ENCODE results near the gene MYO5B. TPM values are rescaled to one million over a fixed set of nuclear protein-coding genes. Genes with fewer than 3 reads are reported as not detected.
"Not testable (repeated sequence)": the region's sequence is repeated elsewhere in the genome, so short reads cannot be mapped to it uniquely, and the experiment has no call there.

Gene MYO5B
- total RNA-seq, 2 donors from 2014 or later, result 128 to 139 TPM

DNA sequence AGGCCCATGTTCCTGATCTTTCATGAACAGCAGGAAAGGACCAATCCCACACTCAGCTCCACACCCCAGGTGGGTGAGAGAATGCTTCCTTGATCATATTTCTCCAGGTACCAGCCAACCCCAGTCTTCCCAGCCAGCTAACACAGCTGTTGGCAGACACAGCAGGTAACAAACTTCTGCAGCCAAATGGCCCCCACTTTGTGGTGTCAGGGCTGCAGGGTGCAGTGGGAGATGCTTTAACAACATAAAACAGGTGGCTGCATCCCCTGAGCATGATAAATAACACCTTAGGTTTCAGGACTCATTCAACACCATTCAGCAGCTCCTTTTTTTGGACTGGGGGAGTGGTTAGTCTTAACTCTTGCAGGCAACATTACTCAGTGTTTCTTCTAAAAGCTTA is 304.9 kb downstream of the MYO5B start:
- DNase-seq (no peak), ATAC-seq (no peak)
- intact Hi-C loops (cut with DNase I, micrococcal nuclease), result no loop called here

DNA sequence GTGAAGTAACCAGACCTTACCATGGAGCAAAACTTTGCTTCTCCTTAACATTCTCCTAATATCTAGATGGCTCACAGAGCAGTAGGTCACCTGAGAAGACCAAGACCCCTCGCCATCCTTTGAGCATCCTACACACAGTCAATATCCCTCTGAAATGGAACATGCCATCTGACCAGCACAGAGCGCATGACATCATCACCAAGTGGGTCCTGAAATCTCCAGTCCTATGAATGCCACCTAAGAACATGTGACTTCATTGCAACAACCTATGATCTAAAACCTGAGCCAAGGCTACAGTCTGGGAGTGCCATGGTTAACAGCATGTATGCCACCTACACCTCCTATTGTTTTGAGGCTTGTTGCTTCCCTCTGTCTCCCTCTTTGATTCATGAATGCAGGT is 305.4 kb downstream of the MYO5B start:
- DNase-seq; intact Hi-C loops (cut with DNase I, micrococcal nuclease); ATAC-seq: not testable (repeated sequence)

DNA sequence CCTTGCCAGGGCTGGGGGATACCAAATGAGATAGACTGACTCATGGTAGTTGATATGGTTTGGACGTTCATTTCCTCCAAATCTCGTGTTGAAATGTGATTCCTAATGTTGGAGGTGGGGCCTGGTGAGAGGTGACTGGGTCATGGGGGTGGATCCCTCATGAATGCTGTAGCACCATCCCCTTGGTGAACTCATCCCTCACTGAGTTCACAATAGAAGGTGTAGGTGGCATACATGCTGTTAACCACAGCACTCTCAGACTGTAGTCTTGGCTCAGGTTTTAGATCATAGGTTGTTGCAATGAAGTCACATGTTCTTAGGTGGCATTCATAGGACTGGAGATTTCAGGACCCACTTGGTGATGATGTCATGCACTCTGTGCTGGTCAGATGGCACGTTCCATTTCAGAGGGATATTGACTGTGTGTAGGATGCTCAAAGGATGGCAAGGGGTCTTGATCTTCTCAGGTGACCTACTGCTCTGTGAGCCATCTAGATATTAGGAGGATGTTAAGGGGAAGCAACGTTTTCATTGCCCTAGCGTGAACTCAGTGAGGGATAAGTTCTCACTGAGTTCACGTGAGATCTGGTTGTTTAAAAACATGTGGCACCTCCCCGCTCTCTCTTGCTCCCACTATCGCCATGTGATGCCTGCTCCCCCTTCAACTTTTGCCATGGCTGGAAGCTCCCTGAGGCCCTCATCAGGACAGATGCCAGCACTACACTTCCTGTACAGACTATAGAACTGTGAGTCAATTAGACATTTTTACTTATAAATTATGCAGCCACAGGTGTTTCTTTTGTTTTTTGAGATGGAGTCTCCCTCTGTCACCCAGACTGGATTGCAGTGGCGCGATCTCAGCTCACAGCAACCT is 307.8 kb downstream of the MYO5B start:
- DNase-seq, result no peak
- no peak for ATAC-seq
- intact Hi-C loops (cut with DNase I, micrococcal nuclease), result no loop called here

DNA sequence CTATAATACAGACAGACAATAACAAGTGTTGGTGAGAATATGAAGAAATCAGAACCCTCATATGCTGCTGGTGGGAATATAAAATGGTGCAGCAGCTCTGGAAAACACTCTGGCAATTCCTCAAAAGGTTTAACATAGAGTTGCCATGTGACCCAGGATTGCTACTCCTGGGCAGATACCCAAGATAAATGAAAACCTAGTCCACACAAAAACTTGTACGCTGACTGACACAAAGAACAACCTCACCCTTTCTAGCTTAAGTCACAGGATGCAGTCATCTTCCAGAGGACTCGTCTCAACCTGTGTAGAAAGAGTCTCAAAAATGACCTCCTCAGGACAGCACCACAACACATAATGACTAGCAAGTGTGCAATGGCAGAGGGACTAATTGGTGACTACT is 310.0 kb downstream of the MYO5B start:
- DNase-seq (no peak), ATAC-seq (no peak)
- intact Hi-C loops (cut with DNase I, micrococcal nuclease), result no loop called here

DNA sequence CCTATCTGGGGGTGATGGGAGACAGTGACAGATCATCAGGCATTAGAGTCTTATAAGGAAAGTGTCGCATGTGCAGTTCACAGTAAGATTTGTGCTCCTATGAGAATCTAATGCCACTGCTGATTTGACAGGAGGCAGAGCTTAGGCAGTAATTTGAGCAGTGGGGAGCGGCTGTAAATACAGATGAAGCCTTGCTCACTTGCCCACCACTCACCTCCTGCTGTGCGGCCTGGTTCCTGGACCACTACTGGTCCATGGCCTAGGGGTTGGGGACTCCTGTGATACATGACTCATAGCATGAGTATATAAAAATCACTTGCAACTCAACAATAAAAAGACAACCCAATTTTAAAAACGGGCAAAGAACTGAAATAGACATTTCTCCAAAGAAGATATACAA is 310.5 kb downstream of the MYO5B start:
- DNase-seq (no peak), ATAC-seq (no peak)
- intact Hi-C loops (cut with DNase I, micrococcal nuclease), result no loop called here

DNA sequence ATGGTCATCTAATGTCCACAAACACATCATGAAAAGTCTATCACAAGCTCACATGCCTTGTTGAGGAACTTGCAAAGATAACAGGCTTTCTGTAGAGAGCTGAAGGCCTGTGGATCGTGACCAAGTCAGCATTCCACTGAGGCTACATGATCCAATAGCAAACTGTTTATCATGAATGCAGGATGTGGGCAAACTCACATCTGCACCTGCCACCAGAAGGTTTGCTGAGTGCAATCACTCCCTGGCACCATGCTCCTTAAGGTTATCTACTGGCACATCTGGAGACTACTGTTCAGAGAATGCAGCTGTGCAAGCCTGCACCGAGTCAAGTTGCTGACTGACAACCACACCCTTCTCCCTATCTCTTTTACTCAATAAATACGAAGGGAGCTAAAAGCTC is 314.3 kb downstream of the MYO5B start:
- intact Hi-C loops (cut with DNase I, micrococcal nuclease), result no loop called here
- DNase-seq (no peak), ATAC-seq (no peak)

DNA sequence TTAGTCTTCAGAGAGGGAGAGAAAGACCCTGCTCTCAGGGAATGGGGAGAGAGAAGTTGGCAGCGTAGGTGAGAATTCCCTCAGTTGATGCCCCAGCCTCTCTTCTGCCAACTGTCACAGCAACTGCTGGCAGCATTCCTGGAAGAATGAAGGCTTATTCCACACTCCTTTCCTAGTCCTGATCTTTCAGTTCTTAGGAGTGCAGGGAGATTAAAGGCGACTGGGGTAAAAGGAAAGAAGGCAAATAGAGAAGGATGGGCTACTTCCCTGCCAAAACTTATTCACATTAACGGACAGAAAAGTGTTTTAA is 315.7 kb downstream of the MYO5B start:
- DNase-seq, result no peak
- no peak for ATAC-seq
- intact Hi-C loops (cut with DNase I, micrococcal nuclease), result no loop called here

DNA sequence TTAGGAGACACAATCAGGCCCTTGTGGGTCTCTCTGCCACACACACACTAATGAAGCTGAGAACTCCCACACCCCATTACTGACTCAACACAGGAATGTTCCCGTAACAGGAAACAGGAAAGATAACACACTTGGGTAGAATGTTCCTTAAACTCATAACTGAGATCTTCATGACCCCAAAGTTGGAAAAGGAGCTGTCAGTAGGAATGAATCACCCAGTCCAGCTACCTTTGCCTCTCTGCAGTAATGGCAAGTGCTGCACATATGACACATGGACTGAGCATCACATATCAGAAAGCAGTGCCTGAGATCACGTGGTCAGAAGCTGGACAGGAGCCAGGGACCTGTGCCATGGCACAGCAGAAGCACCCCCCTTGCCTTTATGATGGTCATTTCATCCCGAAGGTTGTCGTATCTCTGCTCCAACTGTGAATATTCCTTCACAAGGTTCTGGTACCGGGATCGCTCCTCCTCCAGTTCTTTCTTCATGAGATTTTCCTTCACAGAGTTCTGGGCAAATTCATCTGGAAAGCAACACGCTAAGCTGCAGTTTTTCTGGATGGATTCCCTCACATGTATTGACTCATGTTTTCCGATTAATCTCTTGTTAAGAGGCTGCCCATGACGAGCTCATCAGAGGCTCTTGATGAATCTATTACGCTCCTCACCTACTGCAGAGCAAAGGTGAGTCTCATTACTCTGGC is 316.2 kb downstream of the MYO5B start:
- intact Hi-C loops (cut with DNase I, micrococcal nuclease), result no loop called here
- ATAC-seq (no peak), DNase-seq (no peak)

DNA sequence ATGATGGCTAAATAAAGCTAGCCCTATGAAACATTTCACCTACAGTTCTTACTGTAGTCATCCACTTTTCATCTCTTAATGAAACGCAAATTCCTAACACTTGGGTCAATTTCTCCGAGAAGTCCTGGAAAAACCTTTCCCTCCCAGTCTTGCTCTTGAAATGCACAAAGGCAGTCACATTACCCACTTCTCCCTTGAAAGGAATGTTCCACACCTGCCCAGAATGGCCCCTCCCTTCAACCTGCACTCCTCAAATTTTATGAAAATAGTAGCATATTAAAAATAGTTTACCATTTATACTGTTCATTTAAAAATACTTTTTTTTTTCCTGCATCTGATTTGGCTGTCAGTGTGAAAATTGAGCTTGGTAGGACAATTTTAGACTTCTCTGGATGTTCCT is 316.9 kb downstream of the MYO5B start:
- ATAC-seq, result no peak
- intact Hi-C loops (cut with DNase I, micrococcal nuclease), result no loop called here
- no peak for DNase-seq

DNA sequence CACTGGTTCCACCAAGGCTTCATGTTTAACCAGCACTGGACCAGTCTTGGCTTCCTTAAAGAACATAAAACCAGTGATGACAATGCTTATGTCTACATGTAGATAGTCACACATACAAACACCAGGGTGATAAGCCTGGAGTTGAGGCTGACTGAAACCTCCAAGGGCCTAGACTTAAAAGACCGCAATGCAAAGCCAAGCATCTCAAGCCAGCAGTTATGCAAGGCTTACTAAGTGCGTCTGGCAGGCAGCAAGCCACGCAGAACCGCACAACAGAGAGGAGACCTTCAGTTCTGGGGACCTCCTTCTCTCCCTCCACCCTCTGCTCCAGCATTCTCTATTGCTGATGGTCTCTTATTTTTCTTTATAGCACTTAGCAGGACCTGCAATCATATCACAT is 318.4 kb downstream of the MYO5B start:
- intact Hi-C loops (cut with DNase I, micrococcal nuclease), result no loop called here
- DNase-seq, result no peak
- ATAC-seq, result no peak

DNA sequence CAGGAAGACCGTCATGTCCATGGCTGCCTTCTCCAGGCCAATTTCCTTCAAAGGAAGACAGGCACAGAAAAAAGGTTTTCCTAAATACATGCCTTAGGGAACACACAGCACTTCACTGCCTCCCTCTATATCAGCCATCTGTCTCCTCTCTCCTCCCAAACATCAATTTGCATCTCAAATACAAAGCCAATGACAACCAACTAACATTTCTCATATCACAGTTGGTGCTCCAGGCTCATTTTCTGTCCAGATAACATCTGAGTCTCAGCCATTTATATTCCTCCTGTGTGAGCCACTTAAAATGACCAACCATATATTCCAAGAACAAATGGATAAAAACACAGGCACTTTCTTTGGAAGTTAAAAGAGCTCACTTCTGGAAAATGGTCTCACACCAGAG is 319.2 kb downstream of the MYO5B start:
- DNase-seq (no peak), ATAC-seq (no peak)
- intact Hi-C loops (cut with DNase I, micrococcal nuclease), result no loop called here

DNA sequence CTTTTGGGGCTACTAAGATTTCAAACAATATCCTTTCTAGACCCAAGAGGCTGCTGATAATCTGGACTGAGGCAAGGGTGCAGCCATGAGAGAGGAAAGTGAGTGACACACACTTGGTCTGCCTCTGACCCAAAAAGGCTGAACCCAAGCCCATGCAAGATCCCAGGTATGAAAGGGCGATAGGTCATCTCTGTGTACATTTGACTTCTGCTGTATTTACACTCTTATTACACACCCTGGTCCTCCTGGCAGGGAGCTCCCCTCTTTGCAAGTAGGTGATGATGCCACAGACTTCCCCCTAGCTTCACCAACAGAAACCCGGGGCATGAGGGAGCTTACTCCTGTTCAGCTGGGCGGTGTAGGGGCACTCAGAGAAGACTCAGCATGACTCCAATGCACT is 319.8 kb downstream of the MYO5B start:
- DNase-seq (no peak), ATAC-seq (no peak)
- intact Hi-C loops (cut with DNase I, micrococcal nuclease), result no loop called here

DNA sequence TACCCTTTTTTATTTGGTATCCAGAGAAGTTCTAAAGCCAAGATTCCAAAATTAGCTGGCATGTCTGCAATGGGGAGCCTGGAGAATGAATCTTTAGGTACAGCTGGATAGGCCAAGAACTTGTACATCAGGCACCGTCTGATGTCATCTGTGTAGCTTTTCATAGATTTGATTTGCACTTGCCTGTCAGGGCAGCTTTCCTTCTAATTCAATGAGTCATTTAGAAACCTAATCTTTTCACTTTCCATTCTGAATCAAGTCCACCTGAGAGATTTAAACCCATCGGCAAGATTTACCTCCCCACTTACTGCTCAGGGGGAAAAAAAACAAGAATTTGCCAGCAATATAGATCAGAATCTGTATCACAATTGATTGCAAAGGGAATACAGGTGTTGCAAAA is 320.7 kb downstream of the MYO5B start:
- ATAC-seq (no peak), DNase-seq (no peak)
- intact Hi-C loops (cut with DNase I, micrococcal nuclease), result no loop called here

DNA sequence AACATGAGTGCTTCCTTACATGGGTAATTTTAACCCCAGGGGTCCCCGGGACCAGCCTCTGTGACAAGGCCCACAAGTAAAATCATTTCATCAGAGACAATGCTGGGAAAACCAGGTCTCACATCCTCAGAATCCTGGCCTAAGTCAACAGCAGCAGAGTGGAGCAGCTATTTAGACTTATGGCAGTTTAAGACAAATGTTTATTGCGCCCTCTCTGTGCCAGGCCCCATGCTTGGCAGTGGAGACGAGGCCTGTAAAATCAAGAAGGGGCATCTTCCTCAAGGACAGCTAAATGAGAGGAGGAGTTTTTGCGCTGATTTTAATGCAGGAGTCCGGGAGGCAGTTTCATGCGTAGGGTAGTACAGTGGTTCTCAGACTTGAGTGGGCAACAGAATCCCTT is 325.6 kb downstream of the MYO5B start:
- intact Hi-C loops (cut with DNase I, micrococcal nuclease), result loop anchor here in 1 of 2 donors (10.0 kb wide), 1 partner anchor 355 kb away; no protein-coding TSS in a partner anchor
- peak; percentile 26 for ATAC-seq
- DNase-seq, result no peak

DNA sequence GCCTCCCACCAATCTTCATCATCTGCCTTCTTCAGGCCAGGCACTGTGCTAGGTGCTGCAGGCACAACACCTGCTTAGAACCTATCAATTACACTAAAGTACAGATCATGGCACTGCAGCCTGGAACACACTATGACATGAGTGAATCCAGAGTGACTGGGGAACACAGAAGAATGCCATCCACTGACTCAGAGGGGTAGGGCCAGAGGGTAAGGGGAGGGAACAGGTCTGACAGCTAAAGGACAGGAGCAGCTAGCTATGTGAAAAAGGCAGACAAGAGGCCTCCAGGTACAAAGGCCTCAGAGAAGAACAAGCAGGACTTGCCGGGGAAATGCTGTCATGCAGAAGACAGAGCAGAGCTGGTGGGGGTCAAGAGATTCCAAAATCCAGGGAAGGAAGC is 328.3 kb downstream of the MYO5B start:
- DNase-seq, result no peak
- intact Hi-C loops (cut with DNase I, micrococcal nuclease), result loop anchor here in 1 of 2 donors (10.0 kb wide), 1 partner anchor 352 kb away; no protein-coding TSS in a partner anchor

DNA sequence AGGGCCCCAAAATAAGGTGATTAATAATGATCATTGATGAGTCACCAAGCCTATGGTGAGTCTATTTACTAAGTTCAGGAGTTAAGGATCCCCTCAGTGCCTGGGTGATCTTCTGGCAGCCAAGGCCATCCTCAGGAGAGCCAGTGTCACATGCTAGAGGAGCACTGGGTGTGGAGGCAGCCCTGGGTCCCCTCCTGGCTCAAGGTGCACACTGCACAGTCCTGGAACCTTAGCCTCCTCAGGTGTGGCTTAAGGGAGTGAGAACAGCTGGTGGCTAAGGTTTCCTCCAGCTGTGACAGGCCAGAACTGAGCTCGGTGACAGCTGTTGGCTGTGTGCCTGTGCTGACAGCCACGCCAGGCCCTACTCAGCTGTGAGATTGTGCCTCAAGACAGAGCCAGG is 329.5 kb downstream of the MYO5B start:
- ATAC-seq, result peak; percentile 90
- intact Hi-C loops (cut with DNase I, micrococcal nuclease), result loop anchor here in 1 of 2 donors (10.0 kb wide), 1 partner anchor 351 kb away; no protein-coding TSS in a partner anchor
- DNase-seq, result peak; percentile 44 to 53

More for the DNA sequence above, 328.3 kb downstream of the MYO5B start:
- ATAC-seq, result no peak

DNA sequence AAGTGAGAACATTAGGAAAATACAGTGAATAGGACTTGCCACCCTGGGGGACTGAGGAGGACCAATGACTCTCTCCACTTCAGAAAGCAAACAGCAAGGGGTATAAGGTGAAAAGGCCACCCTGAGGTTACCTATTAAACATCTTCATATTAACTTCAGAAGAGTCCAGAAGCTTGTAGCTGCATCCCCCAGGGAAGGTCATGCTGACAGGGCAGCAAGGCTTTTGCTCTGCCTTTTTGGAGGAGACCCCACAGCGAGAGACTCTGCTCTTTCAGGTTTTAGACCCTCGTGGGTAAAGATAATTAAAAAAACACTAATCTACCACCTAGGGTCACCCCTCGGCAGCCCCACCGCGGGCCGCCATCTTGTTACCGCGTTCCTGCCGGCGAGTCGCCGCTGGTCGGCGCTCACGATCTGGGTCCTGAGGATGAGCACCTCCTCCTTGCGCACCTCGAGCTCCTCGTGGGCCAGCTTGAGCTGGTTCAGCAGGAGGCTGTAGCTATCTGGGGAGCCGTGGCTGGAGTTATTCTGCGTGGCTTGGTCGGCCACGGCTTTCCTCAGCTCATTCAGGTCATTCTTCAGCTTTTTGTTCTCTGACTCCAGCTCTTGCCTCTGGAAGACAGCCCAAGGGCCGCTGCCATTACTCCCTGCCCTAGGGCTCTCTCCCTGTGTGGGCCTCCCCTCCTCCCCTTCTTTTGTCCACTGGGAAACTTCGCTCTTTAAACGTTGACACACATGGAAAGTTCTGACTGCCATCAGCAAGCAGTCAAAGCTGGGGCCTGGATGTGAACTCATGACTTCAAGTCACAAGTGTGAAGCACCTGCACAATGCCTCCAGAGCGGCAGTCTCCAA is 331.0 kb downstream of the MYO5B start:
- ATAC-seq (no peak), DNase-seq (no peak)
- intact Hi-C loops (cut with DNase I, micrococcal nuclease), result loop anchor here in 1 of 2 donors (10.0 kb wide), 1 partner anchor 349 kb away; no protein-coding TSS in a partner anchor

DNA sequence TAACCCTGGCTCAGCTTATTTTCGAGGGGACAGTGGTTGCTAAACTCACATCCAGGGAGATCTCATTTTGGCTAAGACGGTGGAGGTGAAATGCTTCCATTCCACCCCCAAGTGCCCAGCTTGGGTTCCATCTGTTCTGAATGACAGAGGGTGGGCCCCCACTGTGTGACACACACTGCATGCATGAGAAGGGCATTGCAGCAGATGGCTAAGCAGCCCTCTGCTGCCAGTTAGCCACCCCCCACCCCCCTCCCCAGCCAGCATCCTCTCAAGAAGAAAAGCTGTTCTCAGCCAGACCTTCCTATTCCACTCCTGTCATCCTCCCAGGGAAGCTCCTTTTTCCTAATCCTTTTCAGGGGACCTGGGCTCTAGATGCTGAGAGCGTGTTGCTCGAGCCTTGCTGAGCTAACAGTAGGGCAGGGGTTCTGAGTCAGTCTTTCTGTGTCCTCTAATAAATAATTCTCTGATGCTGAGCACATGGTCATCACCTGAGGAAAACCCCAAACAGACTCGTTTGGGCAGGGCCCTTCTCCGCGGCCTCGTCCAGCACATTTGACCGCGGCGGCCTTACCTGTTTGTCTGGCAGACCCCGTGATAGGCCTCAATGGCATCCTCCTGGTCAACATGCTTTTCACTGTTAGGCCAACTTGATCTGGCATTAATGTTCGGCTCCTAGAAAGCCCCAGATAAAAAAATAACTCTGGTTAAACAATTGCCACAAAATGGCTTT is 332.1 kb downstream of the MYO5B start:
- intact Hi-C loops (cut with DNase I, micrococcal nuclease), result loop anchor here in 1 of 2 donors (10.0 kb wide), 1 partner anchor 348 kb away; no protein-coding TSS in a partner anchor
- ATAC-seq (no peak), DNase-seq (no peak)

DNA sequence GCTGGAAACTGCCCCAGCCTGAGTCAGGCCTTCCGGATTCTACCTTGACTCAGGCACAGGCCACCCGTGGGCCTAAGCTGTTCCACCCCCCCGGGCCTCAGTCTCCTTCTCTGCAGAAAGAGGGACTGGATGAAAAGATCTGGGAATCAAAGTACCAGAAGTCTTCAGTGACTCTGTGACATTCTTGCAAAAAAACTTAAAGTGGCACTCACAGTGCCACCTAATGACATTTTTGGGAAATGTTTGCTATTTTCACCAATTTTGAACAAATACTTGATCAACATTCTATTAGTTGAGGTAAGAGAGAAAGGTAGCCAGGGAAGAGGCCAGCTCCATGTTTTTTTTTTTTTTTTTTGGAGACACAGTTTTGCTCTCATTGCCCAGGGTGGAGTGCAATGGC is 333.3 kb downstream of the MYO5B start:
- intact Hi-C loops (cut with DNase I, micrococcal nuclease), result loop anchor here in 1 of 2 donors (10.0 kb wide), 1 partner anchor 347 kb away; no protein-coding TSS in a partner anchor
- DNase-seq (no peak), ATAC-seq (no peak)

Data from left colon (tissue), 2 donors.